Measurements from ENCODE around the gene ARMC6.
"Not testable (repeated sequence)": the region's sequence is repeated elsewhere in the genome, so short reads cannot be mapped to it uniquely, and the experiment has no call there.

Gene ARMC6

GRCh38 chr19:19106938-19107337 lies 73.5 kb downstream of the ARMC6 start:
- DNase-seq (ENCODE audit: low read depth, low spot score) = not testable (repeated sequence)

DNA sequence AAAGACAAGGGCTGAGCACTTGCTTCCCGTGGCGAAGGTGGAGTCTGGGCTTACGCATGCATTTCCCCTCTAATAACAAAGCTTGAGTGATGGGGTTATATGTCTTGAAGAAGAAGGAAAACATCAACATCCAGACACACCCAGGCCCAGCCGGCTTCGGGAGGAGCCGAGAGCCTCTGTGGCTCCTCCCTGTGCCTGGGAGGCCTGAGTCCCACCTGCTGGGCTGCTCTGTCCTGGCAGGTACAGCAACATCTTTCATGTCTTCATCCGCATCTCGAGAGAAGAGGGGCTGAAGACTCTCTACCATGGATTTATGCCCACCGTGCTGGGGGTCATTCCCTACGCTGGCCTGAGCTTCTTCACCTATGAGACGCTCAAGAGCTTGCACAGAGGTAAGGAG lies 74.3 kb downstream of the ARMC6 start:
- DNase-seq (ENCODE audit: low read depth, low spot score) = no peak

Data from astrocyte of the hippocampus (primary cell).